ENCODE measurements around the gene SIX3. TPM values are rescaled to one million over a fixed set of nuclear protein-coding genes. Genes with fewer than 3 reads are reported as not detected.

SIX3 gene
- 5.8 and 6.5 TPM in 2 replicates for polyA plus RNA-seq (2014; cell fraction: cytosol; rRNA removed)
- polyA plus RNA-seq (2014; cell fraction: nucleus; rRNA removed) = 4.6 and 5.7 TPM in 2 replicates

DNA sequence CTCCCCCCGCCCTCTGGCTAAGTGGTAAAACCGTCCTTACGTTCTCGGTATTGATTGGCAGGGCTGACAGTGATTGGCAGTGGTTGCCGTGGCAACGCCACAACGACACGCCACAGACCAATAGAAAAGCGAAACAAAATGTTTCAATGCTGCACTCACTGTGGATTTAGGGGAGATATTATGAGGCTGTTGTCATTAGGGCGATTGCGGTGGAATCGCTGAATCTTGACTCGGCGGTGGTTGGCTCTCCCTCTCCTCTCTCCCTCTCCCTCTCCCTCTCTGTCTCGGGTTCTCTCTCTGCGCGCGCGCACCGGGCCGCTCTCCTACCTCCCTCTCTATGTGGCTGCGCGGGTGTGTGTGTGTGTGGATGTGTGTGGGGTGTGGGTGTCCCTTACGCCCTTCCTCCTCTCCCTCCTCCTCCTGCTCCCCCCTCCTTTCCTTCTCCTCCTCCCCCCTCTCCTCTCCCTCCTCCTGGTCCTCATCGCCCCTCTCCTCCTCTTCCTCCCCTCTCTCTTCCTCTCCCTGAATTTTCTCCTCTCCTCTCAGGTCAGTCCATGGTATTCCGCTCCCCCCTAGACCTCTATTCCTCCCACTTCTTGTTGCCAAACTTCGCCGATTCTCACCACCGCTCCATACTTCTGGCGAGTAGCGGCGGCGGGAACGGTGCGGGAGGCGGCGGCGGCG is at the start of gene SIX3:
Gene SIX3, plus strand, starts transcription at position 152 of the 684 bp plus-strand sequence. Its CDS starts 403 bp downstream, at position 555.
- peak; percentile 82 for DNase-seq (ENCODE audit: low spot score)

DNA sequence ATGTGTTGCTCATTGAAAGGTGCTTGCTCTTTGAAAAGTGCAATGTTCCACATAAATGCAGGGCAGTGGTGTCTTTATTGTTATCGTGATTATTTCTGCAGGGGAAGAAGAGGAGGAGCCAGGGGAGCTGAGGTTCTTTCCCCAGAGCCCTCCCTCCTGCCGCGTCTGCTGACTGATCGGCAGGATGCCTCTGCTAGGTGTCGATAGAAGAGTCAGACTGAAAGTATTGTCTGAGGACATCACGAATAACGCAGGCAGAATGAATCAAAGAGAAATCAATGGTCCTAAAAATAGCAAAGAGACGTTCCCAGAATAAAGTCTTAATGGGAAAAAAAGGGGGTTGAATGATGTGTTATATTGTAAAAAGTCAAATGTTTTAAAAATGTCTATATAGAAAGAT is 47.4 kb upstream of the SIX3 start:
- no peak for DNase-seq (ENCODE audit: low spot score)

DNA sequence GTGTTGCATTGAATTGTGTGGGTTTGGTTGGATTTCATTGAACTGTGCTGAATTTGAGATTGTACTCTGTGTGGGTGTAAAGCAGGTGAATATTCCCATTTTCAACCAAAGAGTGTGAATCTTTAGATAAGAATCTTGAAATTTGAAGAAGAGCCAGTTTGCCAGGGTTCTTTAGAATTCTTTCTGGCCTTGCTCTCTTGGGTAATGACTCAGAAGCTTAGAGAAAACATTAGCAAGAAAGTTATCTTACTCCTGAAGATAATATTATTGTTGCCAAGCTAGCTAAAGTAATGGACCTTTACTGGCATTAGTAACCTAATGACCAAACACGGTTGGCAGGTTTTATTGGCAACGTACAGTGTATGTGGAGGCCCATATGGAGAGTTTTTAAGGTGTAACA is 46.4 kb upstream of the SIX3 start:
- DNase-seq (ENCODE audit: low spot score) = no peak

DNA sequence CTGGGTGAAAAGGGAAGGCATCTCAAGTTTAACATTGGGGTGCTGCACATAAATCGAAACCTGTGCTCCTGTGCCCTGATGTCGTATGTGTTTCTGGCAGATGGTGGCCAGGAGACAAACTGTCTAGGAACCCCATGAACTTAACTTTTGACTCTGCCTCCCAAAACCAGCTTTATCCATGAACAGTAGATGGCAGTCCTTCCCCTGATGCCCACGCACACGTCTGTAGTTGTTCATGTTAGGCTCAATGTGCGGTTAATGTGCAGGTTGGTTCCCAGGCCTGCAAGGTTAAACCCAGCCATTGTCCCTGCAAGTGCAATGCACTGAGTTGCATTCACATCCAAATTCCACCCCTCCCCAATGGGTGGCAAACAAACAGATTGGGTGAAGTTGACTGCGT is 44.1 kb upstream of the SIX3 start:
- DNase-seq (ENCODE audit: low spot score) = no peak

DNA sequence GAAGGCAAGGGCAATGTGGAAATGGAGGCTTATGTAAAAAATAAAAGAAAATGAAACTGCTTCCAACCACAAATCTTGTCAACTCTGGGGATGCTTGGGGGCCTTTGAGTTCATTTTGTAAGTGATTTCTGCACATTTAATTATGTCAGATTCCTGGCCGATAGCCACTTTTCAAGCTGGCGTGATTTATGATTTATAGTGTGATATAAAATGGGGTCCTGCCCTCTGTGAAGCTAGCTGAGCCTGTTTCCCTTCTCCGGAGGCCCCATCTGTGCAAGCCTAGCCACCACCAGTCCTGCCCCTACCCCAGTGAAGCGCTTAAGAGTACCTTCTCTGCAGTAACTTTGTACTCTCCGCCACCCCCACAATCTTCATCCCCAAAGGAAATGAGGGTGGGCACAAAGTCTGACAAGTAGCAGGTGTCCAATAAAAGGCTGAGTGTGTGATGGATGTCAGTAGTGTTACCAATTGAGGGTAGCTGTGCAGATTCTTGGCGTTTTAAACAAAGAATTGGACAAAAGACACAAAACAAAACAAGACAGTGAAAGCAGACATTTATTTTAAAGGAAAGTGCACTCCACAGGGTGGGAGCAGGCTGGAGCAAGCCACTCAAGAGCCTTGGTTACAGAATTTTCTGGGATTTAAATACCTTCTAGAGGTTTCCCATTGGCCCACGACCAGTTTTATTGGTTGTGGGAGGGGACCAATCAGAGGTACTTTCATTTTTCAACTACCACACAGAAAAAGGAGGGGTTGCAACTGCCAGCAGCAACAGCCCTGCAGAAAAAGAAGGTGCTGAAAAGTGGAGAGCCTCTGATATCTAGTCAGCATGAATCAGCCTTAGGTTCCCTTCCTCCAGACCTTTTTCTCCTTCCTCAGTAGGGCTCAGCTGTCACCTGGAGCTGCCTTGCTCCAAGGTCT is 39.0 kb upstream of the SIX3 start:
- peak; percentile 57 for DNase-seq (ENCODE audit: low spot score)

DNA sequence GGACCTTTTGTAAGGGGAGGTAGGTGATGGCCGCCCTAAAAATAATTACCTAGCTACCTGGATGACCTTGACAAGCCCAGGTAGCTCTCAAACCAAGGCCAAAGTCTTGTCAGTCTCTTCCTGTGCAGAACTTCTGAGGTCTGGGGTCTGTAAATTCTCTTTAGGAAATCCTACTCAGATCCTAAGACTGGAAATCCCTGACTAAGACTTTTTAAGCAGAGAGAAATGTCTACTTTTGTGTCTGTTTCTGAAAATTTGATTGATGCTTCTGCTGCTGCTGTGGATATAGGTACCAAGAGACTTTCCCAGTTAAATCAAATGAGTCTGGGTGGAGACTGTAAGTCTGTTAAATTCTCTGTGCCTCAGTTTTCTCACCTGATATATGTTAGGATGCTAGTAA is 36.9 kb upstream of the SIX3 start:
- no peak for DNase-seq (ENCODE audit: low spot score)

DNA sequence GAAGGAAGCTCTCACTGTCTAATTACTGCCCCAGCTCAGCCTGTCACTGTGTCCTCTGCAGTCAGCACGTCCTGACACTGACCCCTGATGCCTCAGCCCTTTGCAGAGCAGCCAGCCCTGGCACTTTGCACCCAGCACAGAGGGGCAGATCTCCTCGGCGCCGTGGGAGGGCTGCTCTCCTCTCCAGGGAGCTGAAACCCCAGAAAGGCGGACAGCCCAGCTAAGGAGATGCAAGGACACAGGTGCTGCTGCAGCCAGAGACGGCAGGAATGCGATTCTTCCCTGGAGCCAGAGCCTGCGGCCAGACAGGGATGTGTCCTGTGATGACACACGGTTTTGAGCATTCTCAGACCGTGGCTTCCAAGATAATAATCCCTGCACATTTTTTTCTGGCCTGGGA is 34.5 kb upstream of the SIX3 start:
- peak; percentile 29 for DNase-seq (ENCODE audit: low spot score)

DNA sequence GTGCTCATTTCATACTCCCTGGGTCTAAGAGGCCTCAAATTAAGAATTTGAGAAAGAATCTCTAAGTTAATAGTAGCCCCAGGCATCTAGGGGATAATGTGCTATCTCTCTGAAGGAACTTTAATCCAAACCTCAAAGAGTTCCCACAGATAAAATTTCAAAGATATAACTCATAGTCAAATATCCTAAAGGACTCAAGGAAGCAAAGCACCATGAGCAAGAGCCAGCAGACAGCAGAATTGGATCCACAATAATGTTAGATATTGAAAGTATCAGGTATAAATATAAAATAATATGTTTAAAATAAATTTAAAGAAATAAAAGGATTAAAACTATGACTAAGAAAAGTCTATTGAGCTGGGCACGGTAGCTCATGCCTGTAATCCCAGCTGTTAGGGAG is 31.7 kb upstream of the SIX3 start:
- DNase-seq (ENCODE audit: low spot score) = no peak

DNA sequence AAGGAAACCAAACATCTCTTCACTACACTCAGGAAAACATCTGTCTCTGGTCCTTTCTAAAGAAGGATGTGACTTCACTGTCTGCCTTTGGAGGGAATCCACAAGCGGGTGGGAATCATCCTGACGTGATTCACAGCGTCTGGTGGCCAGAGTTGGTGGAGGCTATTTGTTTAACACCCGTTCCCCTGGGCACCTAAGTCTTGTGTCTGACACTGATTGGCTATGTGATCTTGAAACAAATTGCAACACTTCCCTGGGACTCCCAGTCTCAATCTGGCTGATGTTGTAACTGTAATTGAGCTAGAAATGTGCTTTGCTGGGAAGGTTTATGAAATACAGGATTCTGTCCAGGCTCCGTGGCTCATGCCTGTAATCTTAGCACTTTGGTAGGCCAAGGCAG is 28.8 kb upstream of the SIX3 start:
- no peak for DNase-seq (ENCODE audit: low spot score)

DNA sequence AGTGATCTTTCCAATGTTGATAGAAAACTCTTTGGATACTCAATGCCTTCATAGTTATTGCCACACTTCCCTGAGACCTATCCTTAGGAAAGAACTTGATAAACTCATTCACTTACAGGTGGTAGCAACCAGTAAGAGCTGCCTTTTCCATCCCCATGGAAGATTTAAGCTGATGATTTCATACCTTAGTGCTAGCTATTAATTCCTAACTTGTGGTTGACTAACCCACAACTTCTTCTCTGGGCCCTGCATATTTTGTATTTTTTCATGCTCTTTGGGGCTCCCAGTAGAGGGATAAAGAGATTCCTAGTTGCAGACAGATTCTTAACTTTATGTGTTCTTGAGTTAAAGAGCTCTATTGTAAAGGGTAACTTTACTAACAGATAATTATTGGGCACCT is 25.2 kb upstream of the SIX3 start:
- no peak for DNase-seq (ENCODE audit: low spot score)

DNA sequence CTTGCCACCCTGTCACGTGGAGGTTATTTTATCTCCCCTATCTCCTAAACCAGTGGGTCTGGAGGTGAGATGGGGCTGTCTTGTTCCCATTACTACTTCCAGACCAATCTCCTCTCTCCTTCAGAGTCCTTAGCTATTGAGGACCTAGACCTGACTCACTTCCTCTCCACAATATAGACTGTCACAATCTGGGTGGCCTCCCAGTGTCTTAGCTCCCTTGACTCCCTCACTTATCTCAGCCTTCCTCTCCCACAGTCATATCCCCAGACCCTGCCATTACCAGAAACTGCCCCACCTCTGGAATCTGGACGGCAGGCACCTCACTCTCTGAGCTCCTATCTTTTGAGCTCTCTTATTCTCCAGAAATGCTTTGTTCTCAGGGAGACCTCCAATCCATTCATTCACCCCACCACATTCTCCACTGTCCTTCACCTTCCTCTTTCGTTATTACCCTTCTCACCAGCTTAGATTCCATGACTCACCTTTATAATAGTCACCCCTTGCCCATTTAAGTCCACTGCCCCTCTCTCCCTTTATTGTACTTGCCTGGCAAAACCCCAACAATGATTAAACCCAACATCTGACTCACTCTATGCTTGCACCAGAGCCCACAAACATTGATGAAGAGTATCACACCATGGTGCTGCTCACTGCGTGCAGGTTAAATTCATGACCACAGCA is 23.3 kb upstream of the SIX3 start:
- no peak for DNase-seq (ENCODE audit: low spot score)

DNA sequence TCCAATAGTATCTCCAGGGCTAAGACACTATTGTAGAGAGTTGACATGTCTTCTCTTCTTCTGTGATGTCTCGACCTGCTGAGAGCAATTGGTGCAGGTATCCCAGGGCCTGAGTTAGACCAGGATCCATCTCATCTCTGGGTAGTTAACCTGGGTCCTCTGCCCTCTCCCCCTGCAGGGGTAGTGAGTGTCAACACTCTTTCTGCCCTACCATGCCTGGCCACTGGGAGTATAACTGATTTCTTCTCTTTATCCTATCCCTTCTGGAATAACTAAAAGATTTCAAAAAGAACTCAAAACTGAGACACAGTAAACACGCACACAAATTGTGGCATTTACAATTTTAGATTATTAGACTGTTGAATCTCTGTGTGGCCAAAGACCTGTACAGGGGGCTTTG is 20.8 kb upstream of the SIX3 start:
- no peak for DNase-seq (ENCODE audit: low spot score)

DNA sequence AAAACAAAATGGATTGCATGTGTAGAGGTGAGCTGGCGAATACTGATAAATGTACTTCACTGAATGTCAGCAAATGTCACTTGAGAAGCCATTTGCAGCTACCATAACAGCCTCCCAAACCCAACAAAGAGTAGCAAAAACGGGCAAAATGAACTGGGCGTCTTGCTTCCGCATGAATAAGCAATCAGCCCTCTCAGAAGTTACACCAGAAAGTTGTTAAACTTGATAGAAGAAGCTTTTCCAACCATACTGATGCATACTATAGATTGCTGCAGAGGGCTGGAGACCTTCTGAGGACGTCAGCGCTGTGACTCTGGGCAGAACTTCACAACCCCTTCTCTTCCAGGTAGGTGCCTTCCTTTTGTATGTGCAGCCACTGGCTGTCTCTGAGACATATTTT is 18.7 kb upstream of the SIX3 start:
- DNase-seq (ENCODE audit: low spot score) = no peak

DNA sequence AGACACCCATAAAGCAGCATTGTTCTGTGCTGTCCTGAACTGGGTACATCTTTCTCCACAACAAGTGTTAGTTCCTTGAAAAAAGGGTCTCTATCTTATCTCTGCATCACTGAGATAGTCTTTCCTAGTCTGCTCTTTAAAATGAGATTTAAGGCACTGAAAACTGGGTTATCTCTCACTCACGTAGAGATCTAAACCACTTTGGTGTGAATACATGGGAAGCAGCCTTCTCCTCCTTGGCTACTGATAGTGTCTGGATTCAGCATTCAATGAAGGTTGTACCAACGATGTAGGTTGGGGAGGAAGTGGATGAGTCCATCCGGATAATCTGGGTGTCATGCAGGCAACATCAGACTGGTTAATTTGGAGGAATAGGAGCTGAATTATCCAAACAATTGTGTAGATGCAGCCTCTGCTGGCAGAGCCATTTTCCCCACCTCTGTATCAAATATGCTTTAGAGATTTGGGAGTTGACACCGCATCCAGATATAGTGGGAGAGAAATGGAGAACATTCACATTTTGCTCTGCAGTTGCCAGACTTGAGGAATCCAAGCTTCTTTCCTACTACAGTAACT is 15.9 kb upstream of the SIX3 start:
- DNase-seq (ENCODE audit: low spot score) = no peak

DNA sequence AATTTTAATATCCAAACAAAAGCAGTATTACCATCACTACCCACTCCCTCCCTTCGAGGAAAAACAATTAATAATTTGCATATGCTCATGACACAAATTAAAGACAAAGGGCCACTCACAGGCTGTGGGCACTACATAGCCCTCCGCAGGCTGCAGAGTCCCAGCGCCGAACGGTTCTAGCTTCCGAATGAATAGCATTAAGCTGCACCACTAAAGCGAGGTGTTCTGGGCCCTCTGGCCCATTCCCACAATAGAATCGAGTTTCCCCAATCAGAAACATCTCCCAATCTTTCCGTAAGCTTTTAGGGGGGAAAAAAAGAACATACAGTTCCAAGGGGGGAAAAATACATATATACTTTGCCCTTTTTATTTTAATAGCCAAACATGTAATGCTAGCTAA is 14.5 kb upstream of the SIX3 start:
- DNase-seq (ENCODE audit: low spot score) = no peak

DNA sequence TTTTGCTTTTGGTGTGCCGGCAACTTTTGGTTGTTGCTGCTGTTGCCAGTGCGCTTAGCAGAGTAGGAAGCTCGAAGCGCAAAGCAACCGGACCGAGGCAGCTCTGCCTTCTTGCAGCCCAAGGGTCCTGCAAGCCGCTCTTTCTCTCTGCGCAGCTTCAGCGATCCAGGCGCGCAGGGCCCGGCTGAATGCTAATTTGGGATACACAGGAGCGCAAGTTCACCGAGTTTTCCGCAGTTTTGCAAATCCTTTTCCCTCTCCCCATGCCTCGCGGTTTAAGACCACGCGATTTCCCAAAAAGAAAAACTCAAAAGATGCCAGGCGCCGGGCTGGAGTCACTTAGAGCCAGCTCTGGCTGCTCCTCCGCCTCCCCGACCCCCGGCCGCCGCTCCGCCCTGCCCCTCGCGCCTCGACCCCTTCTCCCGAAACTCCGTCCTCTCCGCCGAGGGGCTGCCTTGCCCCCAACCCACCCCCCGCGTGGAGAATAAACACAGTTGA is 13.5 kb upstream of the SIX3 start:
- no peak for DNase-seq (ENCODE audit: low spot score)

DNA sequence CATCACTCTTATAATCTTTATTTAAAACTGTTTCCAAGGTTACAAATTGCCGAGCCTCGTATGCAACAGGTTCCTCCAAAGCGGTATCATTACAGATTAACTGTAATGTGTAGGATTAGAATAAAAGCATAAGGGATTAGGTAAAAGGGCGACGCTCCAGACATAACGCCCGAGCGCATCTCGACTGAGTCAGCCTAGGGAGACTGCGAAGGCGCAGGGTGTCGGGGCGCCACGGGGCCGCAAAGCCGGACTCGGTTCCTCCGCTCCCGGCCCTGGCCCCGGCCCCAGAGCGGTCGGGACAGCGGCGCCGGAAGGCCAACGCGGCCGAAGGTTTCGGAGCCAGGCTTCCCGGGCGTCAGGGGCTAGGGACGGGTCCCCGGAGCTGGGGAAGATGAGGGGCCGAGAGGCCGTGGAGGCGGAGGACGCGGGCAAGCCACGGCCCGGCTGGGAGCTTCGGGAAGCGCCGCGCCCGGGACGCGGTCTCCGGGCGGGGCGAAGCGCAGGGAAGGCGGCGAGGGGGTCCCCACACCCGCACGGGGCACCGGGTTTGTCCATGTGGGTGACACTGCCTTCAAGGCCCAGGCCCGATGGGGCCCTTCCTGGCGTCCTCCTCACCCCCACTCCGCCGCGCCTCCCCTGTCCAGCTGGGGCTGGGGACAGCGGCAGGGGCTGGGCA is 12.9 kb upstream of the SIX3 start:
- DNase-seq (ENCODE audit: low spot score) = no peak

DNA sequence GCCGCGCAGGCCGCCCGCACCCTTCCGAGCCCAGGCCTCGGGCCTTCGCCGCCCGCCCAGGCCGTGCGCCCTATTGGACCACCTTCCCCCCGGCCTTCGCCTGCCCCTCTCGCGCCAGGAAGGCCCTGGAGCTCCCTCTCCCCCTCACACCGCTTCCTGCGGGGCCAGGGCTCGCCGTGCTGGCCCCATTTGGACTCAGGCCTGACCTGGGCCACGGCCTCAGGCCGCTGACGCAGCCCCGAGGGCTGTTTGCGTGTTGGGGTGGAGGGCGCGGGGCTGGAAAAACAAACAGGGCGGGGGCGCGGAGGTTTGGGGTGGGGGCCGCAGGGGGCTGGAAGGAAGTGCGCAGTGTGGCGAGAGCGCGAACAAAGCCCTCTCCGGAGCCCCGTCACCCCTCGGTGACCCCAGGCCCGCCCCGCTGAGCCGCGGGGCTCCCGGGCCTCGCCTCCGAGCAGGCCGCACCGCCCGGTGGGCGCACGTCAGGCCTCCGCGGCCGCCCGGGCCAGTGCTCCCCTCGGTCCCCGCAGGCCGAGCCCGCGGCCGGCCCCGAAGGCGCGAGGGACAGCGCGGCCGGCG is 12.3 kb upstream of the SIX3 start:
- no peak for DNase-seq (ENCODE audit: low spot score)

DNA sequence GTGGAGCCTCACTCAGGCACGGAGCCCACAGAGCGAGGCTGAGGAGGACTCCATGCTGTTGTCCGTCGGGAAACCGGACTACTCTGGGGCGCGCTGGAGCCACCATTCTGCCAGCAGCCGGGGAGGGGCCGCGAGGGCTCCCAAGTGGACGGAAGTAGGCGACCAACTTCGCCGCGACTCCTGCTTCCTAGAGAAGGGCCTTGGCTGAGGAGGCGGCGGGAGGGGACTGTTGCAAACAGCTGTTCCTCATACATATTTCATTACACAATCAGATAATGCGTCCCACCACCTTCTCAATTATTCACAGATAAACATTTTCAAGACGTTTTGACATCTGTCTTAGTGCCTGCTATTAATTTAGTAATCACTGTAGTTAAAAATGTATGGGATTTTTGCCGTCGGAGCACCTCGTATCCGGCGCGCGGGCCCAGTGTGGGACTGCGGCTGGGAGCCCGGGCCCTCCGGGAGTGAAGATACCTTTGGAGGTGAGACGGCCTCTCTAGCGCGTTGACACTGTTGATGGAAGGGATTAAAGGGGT is 11.7 kb upstream of the SIX3 start:
- DNase-seq (ENCODE audit: low spot score) = no peak
